ENCODE results near the gene SYT7.
"Not testable (repeated sequence)": the region's sequence is repeated elsewhere in the genome, so short reads cannot be mapped to it uniquely, and the experiment has no call there.

DNA sequence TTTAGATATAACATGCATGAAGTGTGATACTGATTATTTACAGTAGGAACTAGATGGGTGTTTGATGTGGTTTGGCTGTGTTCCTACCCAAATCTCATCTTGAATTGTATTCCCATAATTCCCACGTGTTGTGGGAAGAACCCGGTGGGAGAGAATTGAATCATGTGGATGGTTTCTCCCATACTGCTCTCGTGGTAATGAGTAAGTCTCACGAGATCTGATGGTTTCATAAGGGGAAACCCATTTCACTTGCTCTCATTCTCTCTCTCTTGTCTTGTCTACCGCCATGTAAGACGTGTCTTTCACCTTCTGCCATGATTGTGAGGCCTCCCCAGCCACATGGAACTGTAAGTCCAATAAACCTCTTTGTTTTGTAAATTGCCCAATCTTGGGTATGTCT lies 33.9 kb upstream of the SYT7 start:
- not testable (repeated sequence) for TF ChIP-seq EZH2 (IDR thresholded peaks at IDR 0.05; ENCODE audit: borderline replicate concordance, control insufficient read depth, low read depth, low read length); POLR2AphosphoS2 (IDR thresholded peaks at IDR 0.05; ENCODE audit: low read depth, low read length); CTCF (IDR thresholded peaks at IDR 0.05 in 2 of 3, conservative IDR thresholded peaks at IDR 0.05 in 1 of 3; ENCODE audit: control insufficient read depth in 2 of 3, extremely low read depth in 1 of 3, insufficient read depth in 1 of 3, low read depth in 3 of 3, low read length in 3 of 3); USF2 (IDR thresholded peaks at IDR 0.05; ENCODE audit: borderline replicate concordance, low read depth, low read length); FOS (IDR thresholded peaks at IDR 0.05; ENCODE audit: borderline replicate concordance, extremely low read depth, insufficient read length); TCF12 (IDR thresholded peaks at IDR 0.05; ENCODE audit: low read depth, low read length)

Measured in GM12878 (cell line).